Measurements from ENCODE around the gene IL10.
"Not testable (repeated sequence)": the region's sequence is repeated elsewhere in the genome, so short reads cannot be mapped to it uniquely, and the experiment has no call there.

Gene IL10

DNA sequence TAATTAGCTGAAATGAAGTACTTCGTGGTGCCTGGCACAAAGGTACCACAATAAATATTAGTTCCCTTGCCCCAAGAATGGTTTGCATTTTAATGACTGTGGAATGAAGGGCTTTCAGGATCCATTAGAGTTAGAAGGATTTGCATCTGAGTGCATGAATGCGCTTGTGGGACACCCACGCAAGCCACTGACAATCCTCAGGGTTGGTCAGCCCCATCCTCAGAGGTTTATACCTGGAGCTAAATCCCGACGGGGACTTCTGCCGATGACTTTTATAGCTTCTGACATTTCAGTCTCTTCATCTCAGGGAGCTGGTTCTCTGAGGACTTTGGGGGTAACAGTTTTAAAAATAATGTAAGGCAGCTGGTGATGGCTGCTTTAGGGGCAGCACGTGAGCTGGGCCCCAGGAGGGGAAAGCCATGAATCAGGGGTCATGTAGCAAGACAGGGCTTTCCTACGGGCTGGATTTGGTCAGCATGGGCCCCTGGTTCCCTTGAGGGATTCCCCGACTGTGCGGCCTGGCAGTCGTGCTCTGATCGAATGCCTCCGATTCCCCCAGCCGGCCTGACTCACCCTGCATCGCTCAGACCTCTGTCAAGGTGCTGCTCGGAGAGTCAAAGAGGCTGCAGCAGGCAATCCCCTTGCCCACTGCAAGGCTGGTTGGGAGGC lies 20.8 kb upstream of the IL10 start:
- no peak for DNase-seq

DNA sequence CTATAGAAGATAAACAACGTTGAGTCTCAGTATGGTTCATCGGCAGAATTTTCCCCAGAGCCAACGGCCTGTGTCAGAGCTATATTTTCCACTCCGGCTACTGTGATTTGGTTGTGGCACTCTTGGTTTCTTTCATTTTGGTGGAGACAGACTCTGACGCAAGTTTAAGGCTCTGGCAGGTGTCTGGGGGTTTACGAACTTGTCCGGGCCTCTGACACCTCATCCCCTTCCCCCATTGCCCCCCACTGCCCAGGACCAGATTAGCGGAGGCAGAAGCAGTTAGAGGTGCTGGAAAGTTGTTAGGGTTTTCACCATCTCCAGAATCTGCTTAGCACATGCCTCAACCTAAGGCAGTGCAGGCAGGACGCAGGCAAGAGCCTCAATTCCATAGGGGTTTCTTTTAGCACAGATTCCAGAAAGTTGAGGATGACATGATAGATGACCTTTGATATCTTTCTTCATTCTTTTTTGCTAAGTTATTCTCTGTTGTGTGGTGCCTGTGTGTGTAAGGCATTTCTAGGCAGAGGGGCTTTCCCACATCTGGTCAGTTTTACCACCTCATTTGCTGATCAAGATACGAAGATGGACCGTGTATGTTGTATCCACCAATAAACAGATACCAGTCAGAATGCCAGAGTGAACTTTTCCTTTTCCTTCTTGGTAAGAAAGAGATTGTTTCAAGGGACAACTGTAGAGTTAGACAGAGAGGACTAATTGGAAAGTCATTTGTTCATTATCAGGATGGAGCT lies 18.4 kb upstream of the IL10 start:
- no peak for DNase-seq

DNA sequence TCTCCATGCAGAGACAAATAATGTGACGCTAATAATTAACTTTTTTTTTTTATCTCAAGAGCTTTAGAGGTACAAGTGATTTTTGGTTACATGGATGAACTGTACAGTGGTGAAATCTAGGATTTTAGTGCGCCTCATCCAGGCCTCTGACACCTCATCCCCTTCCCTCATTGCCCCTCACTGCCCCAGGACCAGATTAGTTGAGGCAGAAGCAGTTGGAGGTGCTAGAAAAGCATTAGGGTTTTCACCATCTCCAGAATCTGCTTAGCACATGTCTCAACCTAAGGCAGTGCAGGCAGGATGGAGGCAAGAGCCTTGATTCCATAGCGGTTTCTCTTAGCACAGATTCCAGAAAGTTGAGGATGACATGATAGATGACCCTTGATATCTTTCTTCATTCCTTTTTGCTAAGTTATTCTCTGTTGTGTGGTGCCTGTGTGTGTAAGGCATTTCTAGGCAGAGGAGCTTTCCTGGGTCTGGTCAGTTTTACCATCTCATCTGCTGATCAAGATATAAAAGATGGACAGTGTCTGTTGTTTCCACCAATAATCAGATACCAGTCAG lies 16.3 kb upstream of the IL10 start:
- DNase-seq, result no peak

DNA sequence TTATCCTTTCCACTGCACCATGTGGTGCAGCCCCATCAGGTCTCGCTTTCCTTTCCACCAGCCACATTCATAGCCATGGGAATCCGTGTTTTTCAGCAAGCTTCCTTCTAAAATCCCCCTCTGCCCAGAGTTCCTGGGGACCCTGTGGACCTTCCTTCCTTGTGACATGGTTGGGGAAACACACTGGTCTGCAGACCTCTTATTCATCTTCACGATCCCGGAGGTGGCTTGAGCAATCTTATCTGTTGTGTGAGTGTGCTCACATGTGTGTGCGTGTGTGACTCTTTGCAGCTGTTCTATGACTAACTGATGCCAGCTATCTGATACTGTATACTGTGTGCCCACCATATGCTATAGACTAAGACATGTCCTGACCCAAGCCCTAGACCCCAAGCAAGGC lies 15.6 kb upstream of the IL10 start:
- no peak for DNase-seq

DNA sequence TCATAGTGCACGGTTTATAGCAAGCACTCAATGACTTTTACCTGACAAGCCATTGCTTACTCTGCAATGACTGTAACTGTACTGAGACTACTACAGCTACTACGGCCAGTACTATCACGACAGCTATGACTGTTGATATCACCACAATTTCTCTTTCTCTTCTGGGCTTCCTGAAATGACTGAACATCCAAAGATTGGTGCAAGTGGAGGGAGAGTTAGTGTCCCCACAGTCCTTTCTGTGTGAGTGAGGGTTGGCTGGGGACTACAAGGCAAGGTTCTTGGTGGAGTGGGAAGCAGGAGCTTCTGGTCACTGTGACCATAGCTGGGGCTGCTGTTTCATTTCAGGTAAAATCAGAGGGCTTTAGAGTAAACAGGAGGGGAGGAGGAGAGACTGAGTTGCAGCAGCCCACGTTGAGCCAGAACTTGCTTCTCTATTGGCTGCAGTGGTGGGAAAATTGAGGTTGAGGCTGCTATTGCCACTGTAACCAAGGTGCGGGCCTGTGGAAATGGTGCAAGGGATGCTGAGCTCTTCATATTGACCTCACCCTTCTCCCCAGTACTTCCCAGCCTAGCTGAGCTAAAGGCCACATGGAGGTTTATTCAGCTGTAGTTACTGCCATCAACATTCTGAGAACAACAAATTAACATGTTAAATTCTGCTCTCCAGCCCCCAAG lies 14.1 kb upstream of the IL10 start:
- no peak for DNase-seq

DNA sequence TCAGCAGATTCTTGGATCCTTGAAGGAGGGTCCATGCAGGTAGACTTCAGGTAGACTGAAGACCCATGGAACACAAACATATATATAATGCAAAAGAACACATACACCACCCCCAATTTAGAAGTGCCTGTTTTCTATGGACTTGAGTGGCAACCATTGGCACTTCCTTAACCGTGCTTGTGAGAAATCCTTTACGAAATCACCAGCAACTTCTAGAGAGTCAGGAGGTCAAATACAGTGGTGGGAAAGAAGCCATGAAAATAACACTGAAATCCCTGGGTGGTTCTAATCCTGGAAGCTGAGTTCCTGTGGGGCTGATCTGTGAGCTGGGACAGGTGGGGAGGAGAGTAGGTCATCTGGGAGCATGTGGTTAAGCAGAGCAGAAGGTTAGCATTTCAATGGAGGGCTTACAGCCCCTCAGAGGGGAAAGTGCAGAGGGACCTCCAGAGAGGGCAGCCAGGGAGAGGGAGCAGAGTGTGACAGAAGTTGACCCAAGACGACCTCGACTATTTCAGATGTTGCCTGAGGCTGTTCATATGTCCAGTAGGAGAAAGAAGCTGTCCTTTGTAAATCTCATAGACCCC lies 13.0 kb upstream of the IL10 start:
- DNase-seq, result no peak

DNA sequence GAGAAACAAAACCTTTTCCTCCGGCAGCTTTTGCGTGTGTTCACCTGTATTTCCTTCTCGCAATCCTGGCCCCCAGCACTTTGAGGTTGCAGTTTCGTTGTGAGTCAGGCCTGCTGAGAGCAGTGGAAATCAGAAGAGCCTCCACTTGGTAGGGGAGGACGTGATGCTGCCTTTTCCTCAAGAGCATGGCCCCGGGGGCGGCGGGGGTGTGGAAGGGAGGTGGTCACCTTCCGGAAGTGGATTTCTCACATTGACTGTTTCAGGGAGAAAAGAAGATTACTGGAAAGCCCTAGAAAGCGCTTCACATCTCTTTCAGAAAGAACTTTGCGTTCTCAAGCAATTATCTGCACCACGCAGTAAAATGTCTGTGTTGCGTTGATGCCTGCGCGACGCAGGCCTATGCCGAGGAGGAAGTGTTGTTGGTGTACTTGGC lies 12.2 kb upstream of the IL10 start:
- DNase-seq, result no peak

DNA sequence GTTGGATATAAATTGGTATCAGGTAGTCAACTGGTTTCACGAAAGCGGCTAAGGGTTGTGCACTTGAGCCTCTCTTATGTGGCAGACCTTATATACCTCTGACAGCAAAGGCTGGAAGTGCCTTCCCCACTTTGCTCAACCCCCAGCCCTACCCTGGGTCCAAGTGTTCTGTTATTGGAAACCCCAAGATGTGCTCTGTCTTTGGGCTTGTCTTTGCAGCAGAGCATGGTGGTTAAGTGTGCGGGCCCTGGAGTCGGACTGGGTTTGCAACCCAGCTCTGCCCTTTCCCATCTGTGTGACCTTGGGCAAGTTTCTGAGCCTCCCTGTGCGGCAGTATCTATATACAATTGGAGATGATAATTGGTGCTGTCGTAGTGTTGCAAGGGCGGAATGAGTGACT lies 11.2 kb upstream of the IL10 start:
- DNase-seq, result no peak

DNA sequence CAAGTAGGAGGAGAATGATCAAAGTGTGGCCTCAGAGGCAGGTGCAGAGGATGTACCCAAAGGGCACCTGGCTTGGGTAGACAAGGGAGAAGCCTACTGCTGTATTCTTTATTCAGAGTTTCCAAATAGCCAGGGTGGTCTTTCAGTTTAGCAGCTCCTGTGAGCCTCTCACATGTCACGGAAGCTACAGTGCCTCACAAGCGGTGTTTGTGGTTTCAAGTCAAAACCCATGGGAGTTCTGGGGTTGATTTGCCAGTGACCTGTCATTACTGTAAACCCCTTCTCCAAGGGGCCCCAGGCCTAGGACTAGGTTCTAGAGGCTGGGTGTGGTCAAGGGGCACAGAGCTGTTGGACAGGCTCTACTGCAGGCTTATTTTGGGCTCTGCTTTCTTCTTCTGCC lies 10.2 kb upstream of the IL10 start:
- DNase-seq, result no peak

DNA sequence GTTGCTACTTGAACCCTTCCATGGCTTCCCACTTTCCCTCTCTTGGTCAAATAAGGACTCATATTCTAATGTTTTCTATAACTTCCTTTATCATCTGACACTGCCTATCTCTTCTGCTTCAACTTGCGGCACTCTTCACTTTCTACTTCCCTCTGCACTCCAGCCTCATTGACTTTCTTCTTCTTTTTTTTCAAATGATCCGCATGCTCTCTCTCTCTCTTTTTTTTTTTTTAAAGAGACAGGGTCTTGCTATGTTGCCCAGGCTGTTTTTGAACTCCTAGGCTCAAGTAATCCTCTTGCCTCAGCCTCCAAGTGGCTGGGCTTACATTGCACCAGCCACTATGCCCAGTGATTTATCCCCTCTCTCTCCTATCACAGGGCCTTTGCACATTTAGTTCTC lies 7.3 kb upstream of the IL10 start:
- DNase-seq, result no peak

DNA sequence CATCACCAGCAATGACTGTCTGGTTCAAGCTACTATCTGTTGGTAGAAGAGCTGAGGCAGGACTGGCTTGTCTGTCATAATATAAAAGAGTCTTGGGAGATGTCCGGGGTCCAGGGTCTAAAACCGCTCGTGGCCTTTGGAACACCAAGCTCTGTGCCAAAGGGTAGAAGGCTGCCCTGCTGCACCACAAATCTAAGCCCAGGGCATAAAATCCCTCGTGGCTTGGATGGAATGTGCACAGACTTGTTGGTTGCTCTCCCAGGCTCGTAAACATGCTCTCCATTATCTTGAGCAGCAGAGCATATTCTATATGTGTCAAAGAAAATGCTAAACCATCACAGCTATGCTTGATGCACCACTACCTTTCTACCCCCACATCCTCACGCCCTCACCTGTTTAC lies 6.6 kb upstream of the IL10 start:
- not testable (repeated sequence) for DNase-seq

DNA sequence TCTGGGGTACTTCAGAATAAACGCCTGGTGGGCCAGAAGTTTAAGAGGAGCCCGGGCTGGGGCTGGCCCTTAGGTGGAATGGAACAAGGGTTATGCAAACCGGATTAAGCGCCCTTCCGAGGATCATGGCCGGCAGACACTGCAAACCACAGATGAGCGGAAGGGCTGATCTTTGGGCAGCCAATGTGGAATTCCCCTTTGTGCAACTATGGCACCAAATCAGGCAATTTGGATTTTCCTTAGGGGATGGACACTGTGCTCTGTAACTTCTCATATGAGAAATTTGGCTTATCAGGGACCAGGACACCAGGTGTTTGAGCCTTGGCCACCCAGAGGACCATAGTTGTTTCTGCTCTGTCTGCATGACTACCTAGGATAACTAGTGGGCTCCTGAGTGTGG lies 5.7 kb upstream of the IL10 start:
- no peak for DNase-seq

DNA sequence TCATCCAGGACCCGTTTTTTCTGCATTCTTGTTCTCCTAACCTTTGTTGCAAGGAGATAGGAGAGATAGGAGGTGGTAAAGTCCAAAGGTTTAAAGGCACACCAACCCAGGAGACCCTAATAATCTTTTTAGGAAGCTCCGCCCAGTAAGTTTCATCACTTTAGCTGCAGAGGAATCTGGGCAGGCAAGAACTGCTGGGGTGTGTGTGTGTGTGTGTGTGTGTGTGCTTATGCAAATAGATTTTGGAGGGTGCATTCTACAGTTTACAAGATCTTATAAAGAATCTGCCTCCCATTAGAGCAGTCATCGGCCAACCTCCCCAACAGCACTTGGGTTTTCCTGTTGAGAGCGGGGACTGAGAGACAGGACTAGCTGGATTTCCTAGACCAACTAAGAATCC lies 3.9 kb upstream of the IL10 start:
- DNase-seq, result no peak

DNA sequence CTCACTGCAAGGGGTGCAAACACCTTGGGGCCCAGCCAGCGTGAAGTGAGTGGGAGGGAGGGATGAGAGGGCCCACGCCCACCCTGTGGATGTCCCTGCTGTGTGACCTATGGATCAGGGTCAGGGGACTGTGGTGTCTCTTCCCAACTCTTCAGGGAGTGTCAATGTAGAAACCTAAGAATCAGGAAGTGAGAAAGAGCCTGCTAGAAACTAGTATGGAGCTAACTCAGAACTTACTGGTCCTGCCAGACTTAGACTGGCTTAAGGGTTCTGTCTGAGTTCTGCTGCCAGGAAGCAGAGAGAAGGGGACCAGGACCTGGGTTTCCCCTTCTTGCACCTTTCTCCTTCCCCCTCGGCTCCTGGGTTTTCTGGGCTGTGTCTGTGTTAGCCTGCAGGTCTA lies 1.8 kb upstream of the IL10 start:
- no peak for DNase-seq

DNA sequence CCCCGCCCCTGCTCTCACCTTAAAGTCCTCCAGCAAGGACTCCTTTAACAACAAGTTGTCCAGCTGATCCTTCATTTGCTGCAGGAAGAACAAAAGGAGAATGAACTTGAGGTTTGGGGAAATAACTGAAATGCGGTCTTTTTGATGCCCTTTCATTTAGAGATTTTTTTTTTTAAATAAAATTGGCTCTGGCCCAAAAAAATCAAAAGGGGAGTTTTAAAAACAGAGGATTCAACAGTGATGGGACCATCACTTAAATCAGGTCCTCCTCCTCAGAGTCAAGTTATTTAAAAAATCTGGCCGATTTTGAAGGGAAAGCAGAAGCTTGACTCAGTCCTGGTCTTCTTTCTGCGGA lies 979 bp downstream of the IL10 start:
- no peak for DNase-seq

DNA sequence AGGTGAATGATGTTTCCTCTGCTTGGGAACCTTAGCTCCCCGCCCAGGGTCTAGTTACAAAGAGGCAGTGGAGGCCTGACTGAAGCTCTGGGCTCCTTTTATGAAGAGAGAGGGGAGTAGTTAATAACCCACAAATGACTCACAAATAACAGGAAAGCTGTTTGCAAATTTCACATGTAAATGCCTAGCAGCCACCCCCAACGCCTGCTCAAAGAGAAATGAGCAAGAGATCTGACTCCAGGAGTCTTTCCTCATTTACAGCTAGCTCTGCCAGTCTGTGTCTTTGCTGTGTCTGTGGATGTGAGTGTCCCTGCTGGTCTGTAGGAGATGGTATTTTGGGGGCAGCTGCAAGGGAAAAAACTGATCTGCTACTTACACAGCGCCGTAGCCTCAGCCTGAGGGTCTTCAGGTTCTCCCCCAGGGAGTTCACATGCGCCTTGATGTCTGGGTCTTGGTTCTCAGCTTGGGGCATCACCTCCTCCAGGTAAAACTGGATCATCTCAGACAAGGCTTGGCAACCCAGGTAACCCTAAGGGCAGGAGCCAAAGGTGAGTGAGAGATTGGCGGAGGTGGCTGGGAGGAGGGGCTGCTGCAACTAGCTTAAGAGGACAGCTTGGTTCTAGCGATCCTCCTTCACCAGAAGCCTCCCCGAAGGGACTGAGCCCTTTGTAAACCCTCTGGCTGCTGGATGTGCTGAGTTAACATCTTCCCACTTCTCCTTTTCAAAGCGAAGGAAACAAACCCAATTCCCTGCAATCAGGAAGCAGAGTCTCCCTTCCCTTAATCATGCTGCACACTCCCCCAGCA lies 1.6 kb downstream of the IL10 start, which contains the start of gene IL19:
Gene IL19 (plus strand): TSS at position 243 of the 807 bp plus-strand sequence. CDS start 65,890 bp downstream, outside the sequence.
- DNase-seq, result no peak

DNA sequence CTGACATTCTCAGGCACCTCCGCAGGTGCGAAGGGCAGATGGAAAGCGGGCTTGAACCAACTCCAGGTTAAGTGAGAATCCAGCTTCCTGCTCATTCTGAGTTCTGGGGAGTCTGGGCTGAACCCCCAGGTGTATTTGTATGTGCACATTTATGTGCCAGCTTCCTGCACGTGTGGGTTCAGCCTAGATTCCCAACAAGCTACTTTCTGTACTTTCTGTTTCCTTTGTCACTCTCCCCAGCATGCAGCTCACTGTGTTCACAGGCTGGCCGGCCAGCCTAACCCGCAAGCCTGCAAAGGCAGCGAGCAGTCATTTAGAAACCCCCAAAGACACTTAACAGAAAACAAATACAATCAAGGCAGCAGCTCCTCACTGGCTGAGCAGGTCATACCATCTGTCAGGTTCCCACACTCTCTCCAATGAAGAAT lies 3.0 kb downstream of the IL10 start:
- no peak for DNase-seq

DNA sequence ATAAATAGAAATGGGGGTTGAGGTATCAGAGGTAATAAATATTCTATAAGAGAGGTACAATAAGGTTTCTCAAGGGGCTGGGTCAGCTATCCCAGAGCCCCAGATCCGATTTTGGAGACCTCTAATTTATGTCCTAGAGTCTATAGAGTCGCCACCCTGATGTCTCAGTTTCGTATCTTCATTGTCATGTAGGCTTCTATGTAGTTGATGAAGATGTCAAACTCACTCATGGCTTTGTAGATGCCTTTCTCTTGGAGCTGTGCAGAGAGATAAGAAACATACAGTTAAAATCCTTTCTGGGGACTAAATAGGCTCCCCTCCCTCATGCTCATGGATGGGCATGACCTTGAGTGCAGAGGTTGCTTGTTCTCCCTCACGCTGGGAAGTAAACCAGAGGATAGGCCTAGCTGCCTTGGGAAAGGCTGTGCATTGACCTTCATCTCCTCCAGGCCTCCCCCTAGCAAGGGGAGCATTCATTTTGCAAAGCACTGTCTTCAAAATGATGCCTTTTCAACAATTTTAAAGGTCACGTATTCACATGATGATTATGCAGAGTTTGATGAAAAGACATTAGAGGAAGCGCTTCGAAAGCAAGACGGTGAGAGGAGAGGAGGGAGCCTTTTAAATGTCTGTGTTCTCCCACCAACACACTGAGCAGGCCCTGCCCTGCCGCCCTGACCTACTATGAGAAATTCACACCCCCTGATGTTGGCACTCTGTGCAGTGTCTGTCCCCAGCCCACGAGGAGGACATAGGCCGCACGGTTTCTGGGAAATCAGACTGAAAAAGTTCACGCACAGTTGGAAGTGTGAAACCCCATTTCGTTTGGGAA lies 3.6 kb downstream of the IL10 start:
- no peak for DNase-seq

DNA sequence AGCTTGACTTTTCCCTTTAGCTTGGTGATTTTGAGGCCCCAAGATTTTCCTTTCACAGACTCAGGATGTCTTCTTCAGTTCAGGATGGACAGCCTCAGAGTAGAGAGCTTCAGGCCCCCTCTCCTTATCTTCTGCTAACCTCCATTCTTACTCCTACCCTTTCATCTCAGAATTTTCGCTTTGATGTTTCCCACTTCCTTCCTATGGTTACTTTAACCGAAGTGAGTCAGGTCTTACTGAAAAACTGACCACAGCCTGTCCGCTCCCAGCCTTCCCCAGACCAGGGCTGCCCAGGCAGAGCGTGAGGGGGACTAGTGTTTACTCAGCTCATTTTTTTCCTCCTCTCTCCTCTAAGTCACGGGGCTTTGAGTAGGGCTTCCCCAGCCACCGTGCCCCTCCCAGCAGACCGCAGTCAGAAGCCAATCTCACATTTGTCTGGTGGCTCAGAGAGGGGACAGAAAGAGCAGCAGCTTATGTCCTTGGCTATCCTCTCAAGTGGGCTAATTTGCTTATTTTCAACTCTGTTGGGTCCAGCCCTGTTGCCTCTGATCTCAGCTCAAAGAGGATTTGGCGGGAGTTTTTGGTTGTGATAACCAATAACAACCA lies 5.9 kb downstream of the IL10 start:
- DNase-seq, result no peak

DNA sequence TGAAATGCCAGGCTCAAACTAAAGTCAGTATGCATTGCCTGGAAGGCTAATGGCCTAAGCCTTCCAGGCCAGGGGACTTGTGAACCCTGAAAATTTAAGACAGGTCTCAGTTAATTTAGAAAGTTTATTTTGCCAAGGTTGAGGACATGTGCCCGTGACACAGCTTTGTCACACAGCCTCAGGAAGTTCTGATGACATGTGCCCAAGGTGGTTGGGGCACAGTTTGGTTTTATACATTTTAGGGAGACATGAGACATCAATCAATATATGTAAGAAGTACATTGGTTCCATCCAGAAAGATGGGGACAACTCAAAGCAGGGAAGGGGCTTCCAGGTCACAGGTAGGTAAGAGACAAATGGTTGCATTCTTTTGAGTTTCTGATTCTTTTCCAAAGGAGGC lies 6.5 kb downstream of the IL10 start:
- DNase-seq, result not testable (repeated sequence)

DNA sequence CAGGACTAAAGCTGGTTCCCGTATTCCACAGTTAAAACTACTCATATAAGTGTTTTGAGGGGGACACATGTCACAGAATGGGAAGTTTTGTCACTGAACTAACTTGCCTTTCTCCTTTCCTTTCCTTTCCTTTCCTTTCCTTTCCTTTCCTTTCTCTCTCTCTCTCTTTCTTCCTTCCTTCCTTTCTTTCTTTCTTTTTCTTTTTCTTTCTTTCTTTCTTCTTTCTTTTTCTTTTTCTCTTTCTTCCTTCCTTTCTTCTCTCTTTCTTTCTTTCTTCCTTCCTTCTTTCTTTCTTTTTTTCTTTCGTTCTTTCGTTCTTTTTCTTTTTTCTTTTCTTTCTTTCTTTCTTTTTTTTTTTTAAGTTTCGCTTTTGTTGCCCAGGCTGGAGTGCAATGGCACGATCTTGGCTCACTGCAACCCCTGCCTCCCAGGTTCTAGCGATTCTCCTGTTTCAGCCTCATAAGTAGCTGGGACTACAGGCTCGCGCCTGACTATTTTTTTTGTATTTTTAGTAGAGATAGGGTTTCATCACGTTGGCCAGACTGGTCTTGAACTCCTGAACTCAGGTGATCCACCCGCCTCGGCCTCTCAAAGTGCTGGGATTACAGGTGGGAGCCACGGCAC lies 9.4 kb downstream of the IL10 start:
- not testable (repeated sequence) for DNase-seq

All from T1000 (cell line).